ENCODE measurements around the gene SARDH.

Gene SARDH

DNA sequence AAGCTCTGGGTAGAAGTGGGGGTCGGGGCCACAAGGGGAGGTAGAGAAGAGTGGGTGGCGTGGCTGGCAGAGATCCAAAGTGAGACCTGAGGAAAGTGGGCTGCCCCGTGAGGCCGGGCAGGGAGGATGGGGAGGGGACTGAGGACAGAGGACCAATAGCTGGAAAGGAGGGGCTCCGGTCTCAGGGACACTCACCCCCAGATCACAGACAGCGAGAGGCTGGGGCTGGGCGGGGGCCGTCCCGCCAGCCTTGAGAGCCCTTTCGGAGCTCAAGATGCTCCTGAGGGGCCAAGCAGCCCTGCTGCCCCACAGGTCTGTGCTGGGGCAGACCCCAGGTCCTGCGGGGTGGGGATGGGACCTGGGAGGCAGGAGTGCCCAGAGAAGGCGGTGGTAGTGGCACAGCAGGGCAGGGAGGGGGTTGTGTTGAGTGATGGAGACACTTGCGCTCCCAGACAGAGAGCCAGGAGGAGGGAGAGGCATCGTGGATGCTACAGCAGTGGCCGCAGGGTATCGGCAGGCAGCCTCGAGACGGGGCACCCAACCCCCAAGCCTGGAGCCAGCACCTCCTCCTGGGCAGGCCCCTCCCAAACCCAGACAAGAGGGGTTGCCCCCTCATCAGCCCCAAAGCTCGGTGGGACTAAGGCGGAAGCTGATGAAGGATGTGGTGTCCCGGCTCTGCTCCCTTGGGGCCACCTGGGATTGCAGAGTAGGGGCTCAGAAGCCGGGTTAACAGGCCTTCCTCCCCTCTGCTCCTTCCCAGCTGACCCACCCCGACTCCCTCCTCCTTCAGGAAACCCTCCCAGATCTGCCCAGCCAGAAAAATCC, 3.4 kb downstream of the SARDH start:
- in situ Hi-C loops (cut with HindIII; ENCODE audit: low sequenced_read_pairs): no loop called here
- no peak for DNase-seq (ENCODE audit: low read depth)
- TF ChIP-seq, protein P1, sequence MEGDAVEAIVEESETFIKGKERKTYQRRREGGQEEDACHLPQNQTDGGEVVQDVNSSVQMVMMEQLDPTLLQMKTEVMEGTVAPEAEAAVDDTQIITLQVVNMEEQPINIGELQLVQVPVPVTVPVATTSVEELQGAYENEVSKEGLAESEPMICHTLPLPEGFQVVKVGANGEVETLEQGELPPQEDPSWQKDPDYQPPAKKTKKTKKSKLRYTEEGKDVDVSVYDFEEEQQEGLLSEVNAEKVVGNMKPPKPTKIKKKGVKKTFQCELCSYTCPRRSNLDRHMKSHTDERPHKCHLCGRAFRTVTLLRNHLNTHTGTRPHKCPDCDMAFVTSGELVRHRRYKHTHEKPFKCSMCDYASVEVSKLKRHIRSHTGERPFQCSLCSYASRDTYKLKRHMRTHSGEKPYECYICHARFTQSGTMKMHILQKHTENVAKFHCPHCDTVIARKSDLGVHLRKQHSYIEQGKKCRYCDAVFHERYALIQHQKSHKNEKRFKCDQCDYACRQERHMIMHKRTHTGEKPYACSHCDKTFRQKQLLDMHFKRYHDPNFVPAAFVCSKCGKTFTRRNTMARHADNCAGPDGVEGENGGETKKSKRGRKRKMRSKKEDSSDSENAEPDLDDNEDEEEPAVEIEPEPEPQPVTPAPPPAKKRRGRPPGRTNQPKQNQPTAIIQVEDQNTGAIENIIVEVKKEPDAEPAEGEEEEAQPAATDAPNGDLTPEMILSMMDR (IDR thresholded peaks at IDR 0.05; ENCODE audit: low read depth, low read length, missing control alignments): no peak
- H3K4me3 ChIP-seq (ENCODE audit: low read depth, low read length): no peak overlapping the region

DNA sequence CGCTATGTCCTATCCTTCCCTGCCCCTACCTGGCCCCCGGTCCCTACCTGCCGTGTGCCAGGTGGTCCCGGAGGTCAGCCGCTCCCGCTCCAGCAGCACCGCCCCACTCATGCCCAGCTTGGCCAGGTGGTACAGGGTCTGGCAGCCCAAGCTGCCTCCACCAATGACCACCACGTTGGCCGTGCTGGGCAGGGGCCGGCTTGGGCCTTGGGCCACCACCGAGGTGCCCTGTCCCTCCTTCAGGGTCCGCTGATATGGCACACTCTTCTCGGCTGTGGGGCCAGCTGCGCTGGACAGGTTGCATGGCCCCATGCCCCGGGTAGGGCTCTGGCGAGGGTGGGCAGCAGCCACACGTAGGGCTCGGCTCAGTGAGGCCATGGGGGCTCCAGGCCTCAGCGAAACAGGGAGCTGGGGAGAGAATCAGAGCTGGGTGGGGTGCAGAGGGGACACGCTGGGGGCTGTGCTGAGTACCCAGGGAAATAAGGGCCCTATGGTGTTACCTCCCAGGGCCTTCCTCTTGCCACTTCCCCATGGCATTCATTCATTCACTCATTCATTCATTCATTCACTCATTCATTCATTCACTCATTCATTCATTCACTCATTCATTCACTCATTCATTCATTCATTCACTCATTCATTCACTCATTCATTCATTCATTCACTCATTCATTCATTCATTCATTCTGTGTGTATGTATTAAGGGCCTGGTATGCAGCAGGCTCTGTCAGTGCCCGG, 4.2 kb downstream of the SARDH start:
- in situ Hi-C loops (cut with HindIII; ENCODE audit: low sequenced_read_pairs): no loop called here
- no peak overlapping the region for H3K4me3 ChIP-seq (ENCODE audit: low read depth, low read length)
- TF ChIP-seq, protein P1 (IDR thresholded peaks at IDR 0.05; ENCODE audit: low read depth, low read length, missing control alignments): no peak
- DNase-seq (ENCODE audit: low read depth): no peak

DNA sequence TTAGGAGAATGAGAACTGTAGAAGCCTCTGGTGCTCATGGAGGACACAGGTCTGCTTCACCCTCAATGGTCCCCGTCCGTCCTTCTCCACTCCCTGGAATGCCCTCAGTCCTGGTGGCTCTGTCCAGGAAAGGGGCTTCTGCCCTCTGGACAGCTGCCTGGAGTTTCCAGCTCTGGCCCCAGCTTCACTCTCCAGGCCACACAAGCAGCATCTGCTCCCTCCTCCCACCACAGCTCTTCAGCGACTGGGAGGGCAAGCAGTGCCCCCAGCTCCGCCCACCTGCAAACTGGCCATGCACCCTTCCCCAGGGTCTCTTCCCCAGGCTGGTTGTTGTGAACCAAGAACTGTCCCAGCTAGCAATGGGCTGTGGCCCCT, 4.7 kb downstream of the SARDH start:
- no peak overlapping the region for H3K4me3 ChIP-seq (ENCODE audit: low read depth, low read length)
- in situ Hi-C loops (cut with HindIII; ENCODE audit: low sequenced_read_pairs): no loop called here
- TF ChIP-seq, protein P1 (IDR thresholded peaks at IDR 0.05; ENCODE audit: low read depth, low read length, missing control alignments): no peak
- no peak for DNase-seq (ENCODE audit: low read depth)

DNA sequence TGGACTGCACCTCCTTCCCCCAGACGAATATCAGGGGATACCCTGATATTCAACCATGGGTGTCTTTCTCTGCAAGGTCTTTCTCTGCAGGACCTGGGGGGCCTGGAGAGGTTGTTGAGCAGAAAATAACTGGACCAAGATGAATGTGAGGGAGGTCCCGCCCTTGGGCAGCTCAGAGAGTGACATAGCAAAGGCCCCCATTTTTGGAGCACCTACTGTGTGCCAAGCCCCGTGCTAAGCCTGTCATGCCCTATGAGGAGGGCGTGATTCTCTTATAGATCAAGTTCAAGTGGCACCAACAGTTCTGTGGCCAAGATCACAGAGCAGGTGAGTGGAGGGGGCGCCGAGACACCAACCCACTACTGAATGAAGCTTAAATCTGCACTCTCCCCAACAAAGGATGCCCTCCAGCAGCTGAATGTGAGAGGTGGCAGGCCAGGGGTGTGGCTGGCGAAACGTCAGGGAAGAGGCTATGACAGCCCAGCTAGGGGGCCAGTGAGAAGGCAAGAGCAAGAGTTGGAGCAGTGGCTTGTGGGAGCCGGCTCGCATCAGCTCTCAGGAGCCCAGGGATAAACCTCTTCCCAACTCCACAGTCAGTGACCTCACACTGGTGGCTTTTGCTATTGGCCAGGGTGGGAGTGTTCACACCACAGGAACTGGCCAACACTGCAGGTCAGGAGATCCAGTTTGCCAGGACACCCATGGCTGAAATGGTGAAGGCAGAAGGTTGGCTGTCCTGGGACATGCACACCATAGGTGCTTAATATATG, 5.3 kb downstream of the SARDH start:
- in situ Hi-C loops (cut with HindIII; ENCODE audit: low sequenced_read_pairs): no loop called here
- H3K4me3 ChIP-seq (ENCODE audit: low read depth, low read length): no peak overlapping the region
- DNase-seq (ENCODE audit: low read depth): no peak
- TF ChIP-seq, protein P1 (IDR thresholded peaks at IDR 0.05; ENCODE audit: low read depth, low read length, missing control alignments): no peak

DNA sequence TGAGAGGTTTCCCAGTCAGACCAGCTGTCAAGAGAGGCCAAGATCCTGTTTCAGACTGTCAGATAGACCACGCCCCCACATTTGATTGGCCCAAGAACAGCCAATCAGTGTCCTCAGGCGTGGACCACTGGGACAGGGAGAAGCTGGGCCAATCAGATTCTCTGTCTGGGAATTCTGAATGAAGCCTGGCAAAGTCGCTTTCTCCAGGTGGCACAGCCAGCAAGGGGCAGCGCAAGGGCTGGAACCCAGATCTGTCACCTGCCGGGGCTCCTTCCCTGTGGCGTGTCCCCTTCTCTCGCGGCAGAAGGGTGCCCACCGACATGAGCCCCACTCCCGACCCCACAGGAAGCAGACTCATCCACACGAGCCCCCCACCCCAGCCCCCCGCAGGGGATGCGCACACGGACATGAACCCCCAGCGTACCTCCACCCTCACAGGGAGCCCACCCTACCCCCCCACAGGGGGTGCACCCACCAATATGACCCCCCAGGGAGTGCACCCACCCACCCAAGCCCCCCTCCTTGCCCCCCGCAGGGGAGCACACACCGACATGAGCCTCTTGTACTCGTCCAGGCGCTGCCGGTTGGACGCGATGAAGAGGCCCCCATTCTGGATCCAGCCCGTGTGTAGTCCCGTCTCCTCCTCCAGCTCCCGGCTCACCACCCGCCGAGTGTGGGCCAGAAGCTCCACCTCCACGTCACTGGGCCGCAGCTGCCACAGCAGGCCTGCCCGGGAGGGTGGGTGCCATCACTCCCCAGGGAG, 6.1 kb downstream of the SARDH start:
- no peak overlapping the region for H3K4me3 ChIP-seq (ENCODE audit: low read depth, low read length)
- TF ChIP-seq, protein P1 (IDR thresholded peaks at IDR 0.05; ENCODE audit: low read depth, low read length, missing control alignments): no peak
- DNase-seq (ENCODE audit: low read depth): no peak
- in situ Hi-C loops (cut with HindIII; ENCODE audit: low sequenced_read_pairs): no loop called here
